ENCODE data around the gene HLF.

HLF gene

GRCh38 chr17:55258578-55259135 is 6.1 kb upstream of the HLF start:
- DNase-seq, result no peak

GRCh38 chr17:55259684-55260111 is 5.1 kb upstream of the HLF start:
- DNase-seq, result no peak

- no peak for DNase-seq
Observed at GRCh38 chr17:55261311-55261710, 3.4 kb upstream of the HLF start.

- DNase-seq, result no peak
Observed at GRCh38 chr17:55263569-55264277, 1.0 kb upstream of the HLF start.

- DNase-seq, result peak; percentile 5
Observed at GRCh38 chr17:55264278-55264644, 499 bp upstream of the HLF start.

GRCh38 chr17:55265311-55266021 is 706 bp downstream of the HLF start:
- DNase-seq, result no peak

- no peak for DNase-seq
Observed at GRCh38 chr17:55266051-55266957, 1.5 kb downstream of the HLF start.

GRCh38 chr17:55266958-55267688 is 2.4 kb downstream of the HLF start:
- DNase-seq, result no peak

- DNase-seq, result no peak
Observed at GRCh38 chr17:55267777-55268648, 3.3 kb downstream of the HLF start.

- no peak for DNase-seq
Observed at GRCh38 chr17:55268649-55269480, 4.1 kb downstream of the HLF start.

GRCh38 chr17:55269894-55270293 is 5.1 kb downstream of the HLF start:
- DNase-seq, result no peak

- no peak for DNase-seq
Observed at GRCh38 chr17:55271223-55271571, 6.4 kb downstream of the HLF start.

- DNase-seq, result no peak
Observed at GRCh38 chr17:55271958-55272710, 7.4 kb downstream of the HLF start.

- no peak for DNase-seq
Observed at GRCh38 chr17:55272711-55273578, 8.2 kb downstream of the HLF start.

GRCh38 chr17:55273579-55274354 is 9.0 kb downstream of the HLF start:
- no peak for DNase-seq

- DNase-seq, result no peak
Observed at GRCh38 chr17:55274355-55275255, 9.8 kb downstream of the HLF start.

Measured in NCI-H1417 treated with DMSO at 0.1 percent for 48 hours (cell line).